IMR-90 (cell line): ENCODE measurements around the gene PALMD. TPM values are rescaled to one million over a fixed set of nuclear protein-coding genes. Genes with fewer than 3 reads are reported as not detected.

Source experiments
- ATAC-seq: fragments of 200-7000 bp; cut with Tn5 transposase; 2 replicates; pipeline ENCODE4 v1.9.1; 2020; ENCODE audit warnings: low read depth, mild to moderate bottlenecking, moderate library complexity
- BruUV-seq: library from RNA; stranded (reverse); fragments of 400-500 nt; replicated peaks from 2 replicates; lab custom pipeline; 2021; lab: Mats Ljungman, UMichigan
- CTCF ChIA-PET: fragments of 300-600 bp; formaldehyde crosslinking; extraction: SDS; loops from one replicate; lab custom pipeline; 2021; ENCODE audit warnings: antibody characterized with exemption; lab: Yijun Ruan, JAX
- POLR2A ChIA-PET: fragments of 300-600 bp; sonication (Branson Sonifier 250); formaldehyde crosslinking; loops from one replicate; lab custom pipeline; 2022; ENCODE audit warnings: antibody characterized with exemption; ENCODE audit not compliant: unreplicated experiment; lab: Charles Lee
- DNase-seq: peaks from one replicate; pipeline ENCODE4 v3.0.0; 2013
- H2AFZ ChIP-seq: replicated peaks from 2 replicates; pipeline ENCODE3; 2013; ENCODE audit warnings: low read length, mild to moderate bottlenecking; ENCODE audit not compliant: poor library complexity
- H2AK5ac ChIP-seq: 2 replicates; pipeline ENCODE4 v1.6.1; 2013; ENCODE audit warnings: low read depth, low read length, inconsistent platforms
- H2AK9ac ChIP-seq: replicated peaks from 2 replicates; pipeline ENCODE3; 2013; ENCODE audit warnings: mild to moderate bottlenecking, low read depth, low read length, moderate library complexity; ENCODE audit not compliant: poor library complexity
- H2BK120ac ChIP-seq: 2 replicates; pipeline ENCODE4 v1.6.1; 2013; ENCODE audit warnings: low read depth, low read length, inconsistent platforms
- H2BK15ac ChIP-seq: 3 replicates; pipeline ENCODE4 v1.6.1; 2013; ENCODE audit warnings: low read depth, low read length, inconsistent platforms
- H2BK20ac ChIP-seq: 2 replicates; pipeline ENCODE4 v1.6.1; 2013; ENCODE audit warnings: low read depth, mild to moderate bottlenecking, inconsistent platforms, low read length, moderate library complexity
- H2BK5ac ChIP-seq: 2 replicates; pipeline ENCODE4 v1.6.1; 2013; ENCODE audit warnings: mild to moderate bottlenecking, low read depth, low read length, inconsistent platforms; ENCODE audit not compliant: poor library complexity, severe bottlenecking
- H3K14ac ChIP-seq: replicated peaks from 2 replicates; pipeline ENCODE4 v1.6.1; 2013; ENCODE audit warnings: low read depth, low read length, inconsistent platforms
- H3K18ac ChIP-seq: 2 replicates; pipeline ENCODE4 v1.6.1; 2013; ENCODE audit warnings: low read depth, low read length, control low read depth
- H3K23ac ChIP-seq: 2 replicates; pipeline ENCODE4 v1.6.1; 2013; ENCODE audit warnings: low read depth, low read length, inconsistent platforms
- H3K27ac ChIP-seq: 2 replicates; pipeline ENCODE4 v1.5.1; 2013; ENCODE audit warnings: mild to moderate bottlenecking, control low read depth, low read length; ENCODE audit not compliant: insufficient read depth
- H3K27me3 ChIP-seq: 2 replicates; pipeline ENCODE4 v1.6.1; 2013; ENCODE audit warnings: low read length; ENCODE audit not compliant: control insufficient read depth, insufficient read depth
- H3K36me3 ChIP-seq: 2 replicates; pipeline ENCODE4 v1.6.1; 2013; ENCODE audit warnings: low read length, mixed read lengths; ENCODE audit not compliant: control insufficient read depth, insufficient read depth
- H3K4ac ChIP-seq: 2 replicates; pipeline ENCODE4 v1.6.1; 2013; ENCODE audit warnings: low read depth, low read length, inconsistent platforms
- H3K4me1 ChIP-seq: 2 replicates; pipeline ENCODE4 v1.6.1; 2013; ENCODE audit warnings: low read length, mixed read lengths; ENCODE audit not compliant: control insufficient read depth, insufficient read depth
- H3K4me2 ChIP-seq: 2 replicates; pipeline ENCODE4 v1.6.1; 2013; ENCODE audit warnings: low read depth, mild to moderate bottlenecking, control low read depth, low read length, moderate library complexity
- H3K4me3 ChIP-seq: 2 replicates; pipeline ENCODE4 v1.5.1; 2013; ENCODE audit warnings: low read depth, mild to moderate bottlenecking, control low read depth, low read length, moderate library complexity; ENCODE audit not compliant: insufficient read depth
- H3K56ac ChIP-seq: 2 replicates; pipeline ENCODE4 v1.6.1; 2013; ENCODE audit warnings: low read length, inconsistent platforms; ENCODE audit not compliant: insufficient read depth; ENCODE audit errors: extremely low read depth
- H3K79me1 ChIP-seq, 2 experiments: 2 replicates each; pipeline ENCODE4 v1.6.1; 2013; ENCODE audit warnings: low read length in 2 of 2, inconsistent platforms in 1 of 2, low read depth in 1 of 2
- H3K9ac ChIP-seq: 2 replicates; pipeline ENCODE4 v1.6.1; 2013; ENCODE audit warnings: low read depth, low read length, control low read depth
- H3K9me1 ChIP-seq: 2 replicates; pipeline ENCODE4 v1.6.1; 2013; ENCODE audit warnings: low read length, inconsistent platforms; ENCODE audit not compliant: insufficient read depth
- H3K9me3 ChIP-seq: 2 replicates; pipeline ENCODE4 v1.6.1; 2013; ENCODE audit warnings: low read length; ENCODE audit not compliant: control insufficient read depth, insufficient read depth
- H4K20me1 ChIP-seq: 2 replicates; pipeline ENCODE4 v1.6.1; 2013; ENCODE audit warnings: low read length, inconsistent platforms; ENCODE audit not compliant: insufficient read depth
- H4K5ac ChIP-seq: 2 replicates; pipeline ENCODE4 v1.6.1; 2013; ENCODE audit warnings: mild to moderate bottlenecking, low read depth, low read length, control low read depth
- H4K8ac ChIP-seq, 2 experiments: 2 replicates each; pipeline ENCODE4 v1.6.1; 2013; ENCODE audit warnings: low read depth in 2 of 2, low read length in 2 of 2, control low read depth in 1 of 2, inconsistent platforms in 1 of 2
- H4K91ac ChIP-seq: 2 replicates; pipeline ENCODE4 v1.6.1; 2013; ENCODE audit warnings: low read depth, low read length, inconsistent platforms; ENCODE audit not compliant: insufficient read depth
- BHLHE40 ChIP-seq: fragments of 150-350 bp; IDR thresholded peaks from 2 replicates; pipeline ENCODE4 v1.6.1; 2016; ENCODE audit warnings: mild to moderate bottlenecking, low read depth, low read length
- CEBPB ChIP-seq: IDR thresholded peaks from 2 replicates; pipeline ENCODE4 v1.6.1; 2012; ENCODE audit warnings: low read depth, low read length, improper control_type of control experiment
- FOS ChIP-seq: fragments of 150-350 bp; IDR thresholded peaks from 2 replicates; pipeline ENCODE4 v1.6.1; 2016; ENCODE audit warnings: low read depth, low read length
- MAFK ChIP-seq: IDR thresholded peaks from 2 replicates; pipeline ENCODE4 v1.6.1; 2012; ENCODE audit warnings: low read depth, low read length, improper control_type of control experiment
- RAD21 ChIP-seq: IDR thresholded peaks from 2 replicates; pipeline ENCODE4 v1.6.1; 2012; ENCODE audit warnings: low read length, improper control_type of control experiment
- RFX5 ChIP-seq: IDR thresholded peaks from 2 replicates; pipeline ENCODE4 v1.8.0; 2012; ENCODE audit warnings: low read depth, mild to moderate bottlenecking, low read length, moderate library complexity
- WGBS, 2 experiments: methylation state at CpG; one replicate each; pipeline versions ENCODE4 v1.1.5 to v1.1.7; 2013; ENCODE audit warnings: missing lambda C conversion rate in 2 of 2; ENCODE audit not compliant: insufficient read length in 1 of 2; ENCODE audit errors: extremely low coverage in 2 of 2; 5-methylcytosine and 5-hydroxymethylcytosine counted together
- dilution Hi-C: fragments of 300-500 bp; cut with HindIII; formaldehyde crosslinking; loops from one replicate; pipeline ENCODE4 v1.14.3; 2018; ENCODE audit warnings: low sequenced_read_pairs; ENCODE audit not compliant: unreplicated experiment
- in situ Hi-C: fragments of 300-500 bp; cut with MboI; formaldehyde crosslinking; loops from 3 replicates; pipeline ENCODE4 v1.14.3; 2019; ENCODE audit warnings: low sequenced_read_pairs, inconsistent platforms, mixed read lengths
- intact Hi-C: fragments of 100-400 bp; cut with micrococcal nuclease; formaldehyde crosslinking; loops from 2 replicates; pipeline ENCODE4 v1.10.0; 2022
- polyA plus RNA-seq, 3 experiments: library from polyadenylated mRNA; depleted of rRNA; stranded (reverse); fragments of >200 nt; gene quantifications; 2 replicates each; pipeline ENCODE4 v1.2.3, GENCODE V29; 2012; ENCODE audit warnings: low replicate concordance in 1 of 3
- total RNA-seq: library from RNA; depleted of rRNA; stranded (reverse); fragments of >200 nt; gene quantifications from 2 replicates; pipeline ENCODE4 v1.2.3, GENCODE V29; 2012

Gene PALMD
- total and polyA plus RNA-seq, 2 of the 4 experiments (the other 2 are of a cell fraction) = 0.51 to 0.72 TPM

DNA sequence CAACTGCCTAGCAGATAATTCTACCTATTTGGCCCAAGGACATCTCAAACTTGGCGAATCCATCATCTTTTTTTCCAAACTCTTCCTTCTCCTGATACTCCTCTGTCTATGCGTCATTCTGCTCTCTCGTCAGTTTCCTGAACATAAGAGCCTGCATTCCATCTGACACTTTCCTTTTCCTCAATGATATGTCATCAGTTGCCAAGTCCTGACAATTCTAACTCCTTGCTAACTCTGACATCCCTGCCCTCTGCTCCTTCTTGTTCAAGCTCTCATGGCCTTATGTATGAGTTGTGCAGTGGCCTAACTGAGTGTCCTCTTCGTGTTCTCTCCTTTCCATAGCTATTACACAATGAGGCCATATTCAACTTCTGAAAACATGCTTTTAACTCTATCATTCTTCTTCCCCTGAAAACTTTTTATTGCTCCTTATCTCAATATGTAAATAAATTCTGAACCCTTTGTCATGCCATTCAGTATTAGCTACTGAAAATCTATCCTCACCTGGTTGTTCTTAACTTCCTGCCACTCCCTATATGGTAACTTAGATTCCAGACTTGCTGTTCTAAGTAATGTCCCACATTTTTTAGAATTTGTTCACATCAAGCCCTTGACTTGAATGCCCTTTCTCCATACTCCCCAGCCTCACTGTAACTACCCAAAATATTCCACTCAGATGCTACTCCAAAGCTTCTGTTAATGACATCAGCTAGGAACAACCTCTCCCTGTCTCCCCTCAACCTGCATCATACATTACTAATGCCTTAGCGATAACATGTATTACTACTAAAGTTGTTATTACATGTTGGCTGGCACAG, 11.5 kb downstream of the PALMD start:
- Histone ChIP-seq H3K4me1 (peaks cover 6% of the 10 kb centered on the region), H4K5ac (no peak overlapping the region), H3K4me3 (no peak overlapping the region), H2BK15ac (no peak overlapping the region), H2BK120ac (no peak overlapping the region), H3K18ac (no peak overlapping the region), H3K56ac (no peak overlapping the region), H4K91ac (no peak overlapping the region), H2AFZ (no peak overlapping the region), H3K9me1 (no peaks in the 10 kb centered on the region), H2AK9ac (no peak overlapping the region), H2AK5ac (no peak overlapping the region; the same call in 1 of the 2 replicates), H3K4me2 (no peak overlapping the region), H3K79me1 (no peaks in the 10 kb centered on the region), H3K27me3 (no peaks in the 10 kb centered on the region), H3K14ac (no peak overlapping the region), H4K20me1 (no peaks in the 10 kb centered on the region), H2BK5ac (no peak overlapping the region), H3K9me3 (no peaks in the 10 kb centered on the region), H3K27ac (no peak overlapping the region), H3K23ac (no peak overlapping the region), H3K4ac (no peak overlapping the region), H2BK20ac (no peak overlapping the region), H4K8ac (no peak overlapping the region), H3K9ac (no peak overlapping the region), H3K36me3 (no peaks in the 10 kb centered on the region)
- TF ChIP-seq CEBPB = no peak
- TF ChIP-seq MAFK = no peak
- no peak for TF ChIP-seq FOS
- TF ChIP-seq RFX5 = no peak
- no peak for TF ChIP-seq BHLHE40
- TF ChIP-seq RAD21 = no peak
- dilution Hi-C loops = no loop called here
- intact Hi-C loops = no loop called here
- in situ Hi-C loops = no loop called here
- WGBS, 2 experiments = 91% methylated on average over 4 of the region's 5 CpGs; no CpG with 5 or more reads in 1 of the 2 experiments
- ChIA-PET CTCF (interaction anchor here (0.8 to 1.2 kb wide), 2 partner anchors 10 to 1766 kb away, joined by 4 read pairs; no protein-coding TSS in a partner anchor), POLR2A (no interaction called here)
- BruUV-seq = no TSS peak
- DNase-seq = no peak
- ATAC-seq = no peak
